Melanocyte of skin (primary cell): ENCODE results near the gene OR5AR1. TPM values are rescaled to one million over a fixed set of nuclear protein-coding genes. Genes with fewer than 3 reads are reported as not detected.

Experiments used
- small RNA-seq, 2 donors: library from RNA; depleted of rRNA; stranded (forward); fragments of <200 nt; gene quantifications; one replicate each; pipeline ENCODE3, GENCODE V24; 2012
- total RNA-seq, 2 donors: library from RNA; depleted of rRNA; stranded (reverse); fragments of >200 nt; gene quantifications; 2 replicates each; pipeline ENCODE4 v1.2.3, GENCODE V29; 2012

OR5AR1 gene
- total RNA-seq = not detected

DNA sequence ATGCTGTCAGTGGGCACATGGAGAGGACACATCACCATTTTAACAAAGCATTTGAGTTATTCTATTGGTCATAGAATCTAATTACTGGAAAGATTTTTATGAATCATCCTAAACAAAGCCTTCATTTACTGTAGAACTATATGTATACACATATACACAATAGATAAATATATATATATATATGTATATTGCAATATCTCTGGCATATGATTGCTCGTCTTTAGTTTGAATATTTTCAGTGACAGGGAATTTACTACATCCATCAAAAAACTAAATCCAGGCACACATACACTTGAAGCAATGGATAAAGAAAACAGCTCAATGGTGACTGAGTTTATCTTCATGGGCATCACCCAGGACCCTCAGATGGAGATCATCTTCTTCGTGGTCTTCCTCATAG, at the start of gene OR5AR1:
Gene OR5AR1, plus strand, starts transcription at position 301 of the 400 bp plus-strand sequence. Its CDS starts 0 bp downstream, at position 301.

DNA sequence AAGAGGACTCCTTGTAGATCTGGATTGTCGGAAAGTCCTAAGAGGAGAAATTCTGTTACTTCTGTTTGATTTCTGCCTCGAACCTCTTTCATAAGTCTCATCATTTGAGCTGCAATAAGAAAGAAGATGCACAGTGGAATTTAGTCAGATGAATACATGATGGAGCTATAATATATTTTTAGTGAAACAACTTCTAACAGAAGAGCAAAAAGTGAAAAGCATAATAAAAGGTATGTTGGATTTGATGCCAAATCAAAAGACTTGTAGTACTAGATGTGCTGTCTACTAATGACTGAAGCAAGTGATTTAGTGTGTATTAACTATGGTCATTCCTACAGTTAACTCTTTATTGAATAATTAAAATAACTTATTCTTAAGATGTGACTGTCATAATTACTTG, 21.1 kb upstream of the OR5AR1 start, which contains the start of gene OR5AP2:
Gene OR5AP2, minus strand, starts transcription at position 101 of the 400 bp plus-strand sequence. Its CDS starts 0 bp downstream, at position 101.

GRCh38 chr11:56698795-56699194, 35.3 kb downstream of the OR5AR1 start, which contains the start of gene OR9G1:
Gene OR9G1, plus strand, starts transcription at chr11:56699095. Its CDS starts 1,293 bp downstream, at chr11:56700388.

Small RNA genes lying within 50 kb of the gene (small RNA-seq; reads per million reads assigned to genes)
- 0 reads per million in 2 donors for gene AP004245.1

Other genes starting within 250 kb of the OR5AR1 start
- gene OR5M3, start 190.3 kb upstream of the OR5AR1 start, total RNA-seq = not detected
- gene OR5M8, start 172.3 kb upstream of the OR5AR1 start, total RNA-seq = not detected
- gene OR5M11, start 120.4 kb upstream of the OR5AR1 start, total RNA-seq = not detected
- not detected for gene OR5M10, start 86.0 kb upstream of the OR5AR1 start, total RNA-seq
- not detected for gene OR5M1, start 48.8 kb upstream of the OR5AR1 start, total RNA-seq
- not detected for gene OR5AP2, start 21.2 kb upstream of the OR5AR1 start, total RNA-seq
- gene OR9G1, start 35.4 kb downstream of the OR5AR1 start, total RNA-seq = under 1 TPM in 1 of 2 donors, not detected in 1; under 0.01 TPM
- not detected for gene OR9G4, start 85.0 kb downstream of the OR5AR1 start, total RNA-seq